GM18951 (cell line): ENCODE results near the gene PRM2.

Source experiments
- POLR2A ChIP-seq: IDR thresholded peaks from 4 replicates; pipeline ENCODE4 v1.6.1; 2011; ENCODE audit warnings: mild to moderate bottlenecking; ENCODE audit not compliant: insufficient read length, insufficient read depth; ENCODE audit errors: extremely low read depth
- in situ Hi-C: fragments of 300-500 bp; cut with MboI; formaldehyde crosslinking; loops from one replicate; pipeline ENCODE4 v1.12.0; 2022; ENCODE audit warnings: low sequenced_read_pairs, mixed read lengths, inconsistent platforms; ENCODE audit not compliant: unreplicated experiment

Gene PRM2

GRCh38 chr16:11235703-11235991 lies 40.6 kb downstream of the PRM2 start:
- in situ Hi-C loops, result loop anchor here (25.0 kb wide), 1 partner anchor 273 kb away; no protein-coding TSS in a partner anchor

GRCh38 chr16:11234884-11235702 lies 41.2 kb downstream of the PRM2 start:
- no peak for TF ChIP-seq POLR2A
- in situ Hi-C loops, result loop anchor here (25.0 kb wide), 1 partner anchor 273 kb away; no protein-coding TSS in a partner anchor

More at GRCh38 chr16:11235703-11235991, 40.6 kb downstream of the PRM2 start:
- no peak for TF ChIP-seq POLR2A

DNA sequence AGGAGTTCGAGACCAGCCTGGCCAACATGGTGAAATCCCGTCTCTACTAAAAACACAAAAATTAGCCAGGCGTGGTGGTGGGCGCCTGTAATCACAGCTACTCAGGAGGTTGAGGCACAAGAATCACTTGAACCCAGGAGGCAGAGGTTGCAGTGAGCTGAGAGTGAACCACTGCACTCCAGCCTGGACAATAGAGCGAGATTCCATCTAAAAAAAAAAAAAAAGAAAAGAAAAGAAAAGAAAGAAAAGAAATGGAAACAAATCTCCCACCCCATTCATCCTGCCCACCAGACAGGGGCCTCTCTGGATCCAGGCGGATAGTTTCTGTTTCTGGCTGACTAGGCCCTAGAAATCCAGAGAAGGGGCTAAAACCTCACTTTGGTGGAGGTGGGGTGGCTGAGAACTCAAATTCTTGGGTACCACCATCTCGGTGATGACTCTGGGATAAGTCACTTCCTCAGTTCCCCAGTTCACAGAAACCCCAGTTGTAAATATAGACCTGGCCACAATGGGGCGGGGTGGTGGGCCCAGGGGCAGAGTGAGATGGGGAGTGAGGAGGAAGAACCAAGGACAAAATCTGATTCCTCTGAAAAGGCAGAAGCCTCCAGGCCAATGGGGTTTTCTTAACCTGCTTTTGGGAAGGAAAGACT lies 42.4 kb downstream of the PRM2 start:
- no peak for TF ChIP-seq POLR2A
- in situ Hi-C loops, result loop anchor here (25.0 kb wide), 1 partner anchor 272 kb away; no protein-coding TSS in a partner anchor

DNA sequence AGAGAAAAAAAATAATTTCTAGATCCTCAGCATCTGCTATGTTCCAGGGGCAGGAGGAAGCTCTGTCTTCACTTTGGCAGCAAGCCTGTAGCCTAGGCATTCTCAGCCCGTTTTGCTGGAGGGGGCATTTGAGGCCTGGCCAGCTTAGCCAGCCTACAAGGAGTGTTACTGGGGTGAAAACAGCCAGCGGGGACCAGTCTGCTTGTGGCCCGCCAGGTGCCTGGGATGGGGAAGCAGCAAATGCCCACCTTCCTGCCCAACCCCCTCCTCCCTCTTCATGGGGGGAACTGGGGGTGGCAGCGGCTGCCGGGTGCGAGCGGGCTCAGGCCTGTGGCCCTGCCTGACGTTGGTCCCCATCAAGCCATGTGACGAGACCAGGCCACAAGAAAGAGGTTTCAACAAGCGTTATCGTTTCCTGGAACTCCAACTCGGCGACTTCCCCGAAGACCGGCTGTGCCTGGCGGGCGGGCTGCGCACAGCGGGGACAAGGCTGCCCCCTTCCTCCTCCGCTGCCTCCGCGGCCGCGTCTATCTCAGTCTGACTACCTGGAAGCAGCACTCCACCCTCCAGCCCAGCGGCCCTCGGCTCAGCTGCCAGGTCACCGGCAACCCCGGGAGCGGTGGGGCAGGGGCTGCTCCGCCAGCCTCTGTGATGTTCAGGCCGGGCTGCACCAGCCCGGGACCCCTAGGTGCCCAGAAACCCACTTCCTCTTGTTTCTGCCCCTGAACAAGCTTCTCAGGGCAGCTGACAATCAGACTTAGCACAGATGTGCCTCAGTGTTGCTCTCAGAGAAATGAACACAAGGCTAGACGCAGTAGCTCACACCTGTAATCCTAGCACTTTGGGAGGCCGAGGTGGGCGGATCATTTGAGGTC lies 43.2 kb downstream of the PRM2 start:
- peak; percentile 49 for TF ChIP-seq POLR2A
- in situ Hi-C loops, result loop anchor here (25.0 kb wide), 1 partner anchor 271 kb away; no protein-coding TSS in a partner anchor

GRCh38 chr16:11232302-11232851 lies 43.9 kb downstream of the PRM2 start:
- no peak for TF ChIP-seq POLR2A
- in situ Hi-C loops, result loop anchor here (25.0 kb wide), 1 partner anchor 270 kb away; no protein-coding TSS in a partner anchor

GRCh38 chr16:11231367-11231970 lies 44.8 kb downstream of the PRM2 start:
- no peak for TF ChIP-seq POLR2A
- in situ Hi-C loops, result loop anchor here (25.0 kb wide), 1 partner anchor 269 kb away; no protein-coding TSS in a partner anchor

GRCh38 chr16:11229906-11230305 lies 46.4 kb downstream of the PRM2 start:
- in situ Hi-C loops, result loop anchor here (25.0 kb wide), 1 partner anchor 268 kb away; no protein-coding TSS in a partner anchor
- TF ChIP-seq POLR2A, result no peak

DNA sequence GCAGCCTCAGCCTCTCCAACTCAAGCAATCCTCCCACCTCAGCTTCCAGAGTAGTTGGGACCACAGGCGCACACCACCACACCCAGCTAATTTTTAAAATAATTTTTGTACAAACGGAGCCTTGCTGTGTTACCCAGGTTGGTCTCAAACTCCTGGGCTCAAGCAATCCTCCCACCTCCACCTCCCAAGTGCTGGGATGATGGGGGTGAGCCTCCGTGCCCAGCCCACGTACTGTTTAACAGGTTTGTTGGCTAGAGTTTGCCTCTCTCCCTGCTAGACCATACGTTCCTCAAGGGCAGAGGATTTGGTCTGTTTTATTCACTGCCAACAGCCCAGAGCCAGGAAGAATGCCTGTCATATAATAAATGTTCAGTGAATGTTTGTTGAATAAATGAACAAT lies 46.8 kb downstream of the PRM2 start:
- in situ Hi-C loops, result loop anchor here (25.0 kb wide), 1 partner anchor 267 kb away; no protein-coding TSS in a partner anchor
- TF ChIP-seq POLR2A, result no peak

- in situ Hi-C loops, result loop anchor here (25.0 kb wide), 1 partner anchor 264 kb away; no protein-coding TSS in a partner anchor
- TF ChIP-seq POLR2A, result no peak
Observed at GRCh38 chr16:11225677-11226549, 50.4 kb downstream of the PRM2 start.
